BJ (cell line): ENCODE measurements around the gene ARHGAP26. TPM values are rescaled to one million over a fixed set of nuclear protein-coding genes. Genes with fewer than 3 reads are reported as not detected.

Experiments used
- CTCF ChIA-PET: fragments of 350-600 bp; formaldehyde crosslinking; extraction: SDS; loops from one replicate; lab custom pipeline; 2021; ENCODE audit warnings: antibody characterized with exemption, inconsistent platforms; lab: Yijun Ruan, JAX
- POLR2A ChIA-PET: fragments of 300-600 bp; sonication (Branson Sonifier 250); formaldehyde crosslinking; extraction: SDS; loops from one replicate; lab custom pipeline; 2021; ENCODE audit warnings: antibody characterized with exemption; lab: Charles Lee
- DNase-seq: peaks from one replicate; pipeline ENCODE4 v3.0.0-alpha.2; 2011; ENCODE audit warnings: low read depth
- H3K27me3 ChIP-seq: 2 replicates; pipeline ENCODE4 v1.6.0; 2011; ENCODE audit warnings: low read length; ENCODE audit not compliant: control insufficient read depth, insufficient read depth
- H3K36me3 ChIP-seq: 2 replicates; pipeline ENCODE4 v1.5.1; 2011; ENCODE audit warnings: low read length; ENCODE audit not compliant: control insufficient read depth, insufficient read depth
- H3K4me3 ChIP-seq: 2 replicates; pipeline ENCODE4 v1.5.1; 2011; ENCODE audit warnings: low read depth, mild to moderate bottlenecking, control low read depth, low read length
- polyA plus RNA-seq: library from polyadenylated mRNA; depleted of rRNA; stranded (reverse); fragments of >200 nt; gene quantifications from 2 replicates; pipeline ENCODE4 v1.2.3, GENCODE V29; 2011
- TF ChIP-seq, protein P1 (sequence below): IDR thresholded peaks from 2 replicates; pipeline ENCODE4 v1.5.1; 2011; ENCODE audit warnings: low read depth, mild to moderate bottlenecking, control low read depth, inconsistent platforms, low read length, moderate library complexity; ENCODE audit not compliant: insufficient read depth

The ARHGAP26 gene
- polyA plus RNA-seq, 1 experiment: 4.8 TPM

DNA sequence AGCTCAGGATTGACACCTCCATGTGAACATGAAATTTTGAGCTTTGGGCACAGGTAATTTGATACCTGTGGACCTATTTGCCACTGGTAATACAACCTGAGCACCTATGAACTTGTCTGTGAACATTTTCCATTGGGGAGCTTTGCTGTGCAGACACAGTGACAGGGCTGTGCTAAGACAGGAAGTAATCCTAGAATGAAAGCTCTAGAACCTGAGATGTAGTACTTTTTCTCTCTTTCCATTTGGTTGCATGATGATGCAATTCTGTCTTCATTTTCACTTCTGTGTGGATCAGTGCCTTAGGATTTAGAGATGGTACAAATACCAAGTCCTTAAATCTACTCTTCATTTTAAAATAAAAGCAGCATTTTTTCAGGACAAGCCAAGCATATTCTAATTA, 416.4 kb downstream of the ARHGAP26 start:
- Histone ChIP-seq H3K4me3 (no peak overlapping the region), H3K27me3 (no peaks in the 10 kb centered on the region), H3K36me3 (no peaks in the 10 kb centered on the region)
- TF ChIP-seq, protein P1, sequence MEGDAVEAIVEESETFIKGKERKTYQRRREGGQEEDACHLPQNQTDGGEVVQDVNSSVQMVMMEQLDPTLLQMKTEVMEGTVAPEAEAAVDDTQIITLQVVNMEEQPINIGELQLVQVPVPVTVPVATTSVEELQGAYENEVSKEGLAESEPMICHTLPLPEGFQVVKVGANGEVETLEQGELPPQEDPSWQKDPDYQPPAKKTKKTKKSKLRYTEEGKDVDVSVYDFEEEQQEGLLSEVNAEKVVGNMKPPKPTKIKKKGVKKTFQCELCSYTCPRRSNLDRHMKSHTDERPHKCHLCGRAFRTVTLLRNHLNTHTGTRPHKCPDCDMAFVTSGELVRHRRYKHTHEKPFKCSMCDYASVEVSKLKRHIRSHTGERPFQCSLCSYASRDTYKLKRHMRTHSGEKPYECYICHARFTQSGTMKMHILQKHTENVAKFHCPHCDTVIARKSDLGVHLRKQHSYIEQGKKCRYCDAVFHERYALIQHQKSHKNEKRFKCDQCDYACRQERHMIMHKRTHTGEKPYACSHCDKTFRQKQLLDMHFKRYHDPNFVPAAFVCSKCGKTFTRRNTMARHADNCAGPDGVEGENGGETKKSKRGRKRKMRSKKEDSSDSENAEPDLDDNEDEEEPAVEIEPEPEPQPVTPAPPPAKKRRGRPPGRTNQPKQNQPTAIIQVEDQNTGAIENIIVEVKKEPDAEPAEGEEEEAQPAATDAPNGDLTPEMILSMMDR: no peak
- no peak for DNase-seq
- ChIA-PET POLR2A (no interaction called here), CTCF (interaction anchor here (0.8 to 1.3 kb wide), 3 partner anchors 10 to 214 kb away, joined by 3 read pairs; no protein-coding TSS in a partner anchor)

GRCh38 chr5:143187495-143187894, 417.3 kb downstream of the ARHGAP26 start:
- TF ChIP-seq, protein P1: no peak
- Histone ChIP-seq H3K4me3 (no peak overlapping the region), H3K36me3 (no peaks in the 10 kb centered on the region), H3K27me3 (no peaks in the 10 kb centered on the region)
- ChIA-PET CTCF (interaction anchor here (1.0 to 1.3 kb wide), 3 partner anchors 11 to 18 kb away, joined by 3 read pairs; no protein-coding TSS in a partner anchor), POLR2A (interaction anchor here (0.7 kb wide), 1 partner anchor 22 kb away, joined by 3 read pairs; no protein-coding TSS in a partner anchor)
- DNase-seq: no peak

- Histone ChIP-seq H3K36me3 (no peaks in the 10 kb centered on the region), H3K27me3 (no peaks in the 10 kb centered on the region), H3K4me3 (no peak overlapping the region)
- POLR2A ChIA-PET: interaction anchor here (0.7 kb wide), 1 partner anchor 23 kb away, joined by 3 read pairs; no protein-coding TSS in a partner anchor
- CTCF ChIA-PET: interaction anchor here (1.0 to 1.3 kb wide), 2 partner anchors 17 to 18 kb away, joined by 3 read pairs; no protein-coding TSS in a partner anchor
- no peak for DNase-seq
- TF ChIP-seq, protein P1: no peak
Measured at GRCh38 chr5:143188083-143188482, 417.9 kb downstream of the ARHGAP26 start.

GRCh38 chr5:143188692-143189091, 418.5 kb downstream of the ARHGAP26 start:
- DNase-seq: no peak
- Histone ChIP-seq H3K27me3 (no peaks in the 10 kb centered on the region), H3K4me3 (no peak overlapping the region), H3K36me3 (no peaks in the 10 kb centered on the region)
- CTCF ChIA-PET: interaction anchor here (0.6 to 1.1 kb wide), 3 partner anchors 12 to 703 kb away, joined by 3 to 4 read pairs (median 3); no protein-coding TSS in a partner anchor
- TF ChIP-seq, protein P1: no peak
- POLR2A ChIA-PET: no interaction called here

GRCh38 chr5:143190260-143190810, 420.2 kb downstream of the ARHGAP26 start:
- H3K4me3 ChIP-seq: no peak overlapping the region
- no peak for DNase-seq
- CTCF ChIA-PET: interaction anchor here (0.8 to 0.9 kb wide), 3 partner anchors 15 to 213 kb away, joined by 3 to 4 read pairs (median 3); no protein-coding TSS in a partner anchor
- no peaks in the 10 kb centered on the region for H3K36me3 ChIP-seq
- POLR2A ChIA-PET: no interaction called here
- no peaks in the 10 kb centered on the region for H3K27me3 ChIP-seq
- TF ChIP-seq, protein P1: no peak
